ENCODE data around the gene FAF2.
"Not testable (repeated sequence)": the region's sequence is repeated elsewhere in the genome, so short reads cannot be mapped to it uniquely, and the experiment has no call there.

The FAF2 gene

GRCh38 chr5:176458904-176459561 lies 10.8 kb downstream of the FAF2 start:
- DNase-seq (ENCODE audit: low read depth), result no peak

- no peak for DNase-seq (ENCODE audit: low read depth)
Measured at GRCh38 chr5:176461349-176461748, 13.2 kb downstream of the FAF2 start.

GRCh38 chr5:176463113-176463764 lies 15.1 kb downstream of the FAF2 start:
- no peak for DNase-seq (ENCODE audit: low read depth)

GRCh38 chr5:176466245-176466871 lies 18.2 kb downstream of the FAF2 start:
- no peak for DNase-seq (ENCODE audit: low read depth)

- DNase-seq (ENCODE audit: low read depth), result no peak
Measured at GRCh38 chr5:176469296-176469695, 21.1 kb downstream of the FAF2 start.

- DNase-seq (ENCODE audit: low read depth), result no peak
Measured at GRCh38 chr5:176470539-176470938, 22.4 kb downstream of the FAF2 start.

GRCh38 chr5:176471098-176471497 lies 22.9 kb downstream of the FAF2 start:
- no peak for DNase-seq (ENCODE audit: low read depth)

GRCh38 chr5:176473335-176474006 lies 25.3 kb downstream of the FAF2 start:
- DNase-seq (ENCODE audit: low read depth), result no peak

GRCh38 chr5:176474476-176474875 lies 26.3 kb downstream of the FAF2 start:
- no peak for DNase-seq (ENCODE audit: low read depth)

GRCh38 chr5:176481711-176482110 lies 33.5 kb downstream of the FAF2 start:
- DNase-seq (ENCODE audit: low read depth), result no peak

- no peak for DNase-seq (ENCODE audit: low read depth)
Measured at GRCh38 chr5:176485176-176485575, 37.0 kb downstream of the FAF2 start.

- DNase-seq (ENCODE audit: low read depth), result no peak
Measured at GRCh38 chr5:176486189-176486757, 38.1 kb downstream of the FAF2 start.

GRCh38 chr5:176487160-176487559 lies 39.0 kb downstream of the FAF2 start:
- DNase-seq (ENCODE audit: low read depth), result not testable (repeated sequence)

GRCh38 chr5:176489077-176489476 lies 40.9 kb downstream of the FAF2 start:
- no peak for DNase-seq (ENCODE audit: low read depth)

- no peak for DNase-seq (ENCODE audit: low read depth)
Measured at GRCh38 chr5:176490301-176490700, 42.1 kb downstream of the FAF2 start.

- DNase-seq (ENCODE audit: low read depth), result no peak
Measured at GRCh38 chr5:176491101-176491502, 42.9 kb downstream of the FAF2 start.

GRCh38 chr5:176491901-176492300 lies 43.7 kb downstream of the FAF2 start:
- DNase-seq (ENCODE audit: low read depth), result no peak

- no peak for DNase-seq (ENCODE audit: low read depth)
Measured at GRCh38 chr5:176492431-176492830, 44.2 kb downstream of the FAF2 start.

GRCh38 chr5:176497852-176498251 lies 49.7 kb downstream of the FAF2 start:
- DNase-seq (ENCODE audit: low read depth), result no peak

- DNase-seq (ENCODE audit: low read depth), result no peak
Measured at GRCh38 chr5:176499273-176499672, 51.1 kb downstream of the FAF2 start.

GRCh38 chr5:176500511-176500910 lies 52.3 kb downstream of the FAF2 start:
- DNase-seq (ENCODE audit: low read depth), result no peak

- no peak for DNase-seq (ENCODE audit: low read depth)
Measured at GRCh38 chr5:176501333-176501732, 53.1 kb downstream of the FAF2 start.

- DNase-seq (ENCODE audit: low read depth), result no peak
Measured at GRCh38 chr5:176503496-176503895, 55.3 kb downstream of the FAF2 start.
